ENCODE measurements around the gene KLF7.

The KLF7 gene

GRCh38 chr2:207148020-207148419 lies 17.7 kb downstream of the KLF7 start:
- DNase-seq = no peak

- DNase-seq = no peak
Measured at GRCh38 chr2:207144173-207144785, 21.5 kb downstream of the KLF7 start.

GRCh38 chr2:207143215-207144172 lies 22.3 kb downstream of the KLF7 start:
- no peak for DNase-seq

GRCh38 chr2:207142461-207142860 lies 23.3 kb downstream of the KLF7 start:
- peak in 1 of 2 experiments; percentile 16 for DNase-seq

- DNase-seq = no peak
Measured at GRCh38 chr2:207141386-207141785, 24.4 kb downstream of the KLF7 start.

GRCh38 chr2:207140265-207140664 lies 25.5 kb downstream of the KLF7 start:
- DNase-seq = no peak

GRCh38 chr2:207139552-207139951 lies 26.2 kb downstream of the KLF7 start:
- no peak for DNase-seq

- DNase-seq = no peak
Measured at GRCh38 chr2:207138627-207139297, 27.0 kb downstream of the KLF7 start.

GRCh38 chr2:207137596-207138337 lies 28.0 kb downstream of the KLF7 start:
- DNase-seq = no peak

GRCh38 chr2:207136874-207137273 lies 28.9 kb downstream of the KLF7 start:
- no peak for DNase-seq

GRCh38 chr2:207135801-207136457 lies 29.8 kb downstream of the KLF7 start:
- DNase-seq = no peak

GRCh38 chr2:207135340-207135739 lies 30.4 kb downstream of the KLF7 start:
- no peak for DNase-seq

GRCh38 chr2:207133820-207134519 lies 31.8 kb downstream of the KLF7 start:
- no peak for DNase-seq

- DNase-seq = no peak
Measured at GRCh38 chr2:207133458-207133819, 32.3 kb downstream of the KLF7 start.

GRCh38 chr2:207132019-207132418 lies 33.7 kb downstream of the KLF7 start:
- DNase-seq = no peak

- no peak for DNase-seq
Measured at GRCh38 chr2:207131594-207131993, 34.2 kb downstream of the KLF7 start.

- no peak for DNase-seq
Measured at GRCh38 chr2:207130958-207131521, 34.7 kb downstream of the KLF7 start.

- no peak for DNase-seq
Measured at GRCh38 chr2:207129821-207130220, 35.9 kb downstream of the KLF7 start.

- no peak for DNase-seq
Measured at GRCh38 chr2:207128867-207129266, 36.9 kb downstream of the KLF7 start.

GRCh38 chr2:207126724-207127308 lies 38.9 kb downstream of the KLF7 start:
- no peak for DNase-seq

- no peak for DNase-seq
Measured at GRCh38 chr2:207123776-207124391, 41.9 kb downstream of the KLF7 start.

All from SW 1271 (cell line).